GM19023 (cell line): ENCODE measurements around the gene STUB1.

Source experiments
- ATAC-seq: cut with Tn5 transposase; IDR thresholded peaks from one replicate; pipeline ENCODE4 v1.9.1; 2021; ENCODE audit warnings: mild to moderate bottlenecking, moderate library complexity; ENCODE audit not compliant: unreplicated experiment

The STUB1 gene

GRCh38 chr16:722835-723633 is 42.8 kb downstream of the STUB1 start:
- no peak for ATAC-seq

- no peak for ATAC-seq
These were observed 43.5 kb downstream of the STUB1 start for GRCh38 chr16:723695-724094.

- ATAC-seq = no peak
These were observed 44.2 kb downstream of the STUB1 start for GRCh38 chr16:724188-725040.

GRCh38 chr16:725041-725376 is 44.8 kb downstream of the STUB1 start:
- no peak for ATAC-seq

GRCh38 chr16:725463-726187 is 45.4 kb downstream of the STUB1 start:
- ATAC-seq = no peak

- ATAC-seq = no peak
These were observed 45.9 kb downstream of the STUB1 start for GRCh38 chr16:726188-726437.

- peak; percentile 35 for ATAC-seq
These were observed 46.5 kb downstream of the STUB1 start, which contains the start of the genes CCDC78 and HAGHL for GRCh38 chr16:726438-727290. Gene CCDC78 (minus strand): TSS chr16:726443. CDS start chr16:726367, 76 bp downstream. Gene HAGHL (plus strand): TSS chr16:727106. CDS start chr16:727510, 404 bp downstream.

- no peak for ATAC-seq
These were observed 47.2 kb downstream of the STUB1 start for GRCh38 chr16:727291-727977.

GRCh38 chr16:728131-728889 is 48.1 kb downstream of the STUB1 start:
- ATAC-seq = no peak

GRCh38 chr16:728890-729744 is 48.9 kb downstream of the STUB1 start:
- no peak for ATAC-seq

GRCh38 chr16:729768-730665 is 49.8 kb downstream of the STUB1 start:
- no peak for ATAC-seq

- no peak for ATAC-seq
These were observed 50.7 kb downstream of the STUB1 start for GRCh38 chr16:730666-731509.

GRCh38 chr16:732332-732731 is 52.1 kb downstream of the STUB1 start:
- ATAC-seq = no peak
